HCT116 (cell line): Measurements from ENCODE around the gene MORN1. TPM values are rescaled to one million over a fixed set of nuclear protein-coding genes. Genes with fewer than 3 reads are reported as not detected.

Source experiments
- ATAC-seq: fragments of 200-7000 bp; cut with Tn5 transposase; 2 replicates; pipeline ENCODE4 v1.9.1; 2020; ENCODE audit warnings: mild to moderate bottlenecking, moderate library complexity
- BruUV-seq: library from RNA; stranded (reverse); fragments of 400-500 nt; replicated peaks from 2 replicates; lab custom pipeline; 2021; lab: Mats Ljungman, UMichigan
- CTCF ChIA-PET: fragments of 300-600 bp; sonication (Branson Sonifier 250); formaldehyde crosslinking; loops from one replicate; lab custom pipeline; 2021; ENCODE audit warnings: antibody characterized with exemption; lab: Charles Lee
- POLR2A ChIA-PET: fragments of 300-600, 350-600 bp; sonication (Branson Sonifier 250); formaldehyde crosslinking; loops from one replicate; lab custom pipeline; 2021; ENCODE audit warnings: antibody characterized with exemption; lab: Charles Lee
- RAD21 ChIA-PET, 2 experiments: fragments of 300-600 bp; sonication (Branson Sonifier 250); formaldehyde crosslinking; loops; one replicate each; lab custom pipeline; 2023; ENCODE audit warnings: low total read pairs in 2 of 2; ENCODE audit not compliant: uncharacterized antibody in 2 of 2, unreplicated experiment in 2 of 2, low non-redundant PET in 1 of 2; lab: Charles Lee
- DNase-seq: peaks from one replicate; pipeline ENCODE4 v3.0.0-alpha.2; 2010; ENCODE audit warnings: low read depth, low spot score
- H2AFZ ChIP-seq: fragments of 200-600 bp; shearing (Covaris generic), sonication (generic); 2 replicates; pipeline ENCODE4 v1.6.1; 2017; ENCODE audit warnings: low read depth, mixed run types, mixed read lengths, antibody characterized with exemption, low read length; ENCODE audit not compliant: poor library complexity, severe bottlenecking
- H3K27ac ChIP-seq: 2 replicates; pipeline ENCODE4 v1.5.1; 2012; ENCODE audit warnings: low read depth, low read length
- H3K27me3 ChIP-seq: fragments of 200-600 bp; sonication (generic); 2 replicates; pipeline ENCODE4 v1.6.1; 2016; ENCODE audit warnings: mixed run types, low read length, mixed read lengths; ENCODE audit not compliant: insufficient read depth
- H3K36me3 ChIP-seq, 2 experiments: fragments of 200-500 bp in 1 of 2; fragments of 200-600 bp in 1 of 2; sonication (Bioruptor generic) in 1 of 2; sonication (generic) in 1 of 2; 2 replicates each; pipeline versions ENCODE4 v1.5.1 to v1.6.1; 2014 to 2016; ENCODE audit warnings: low read length in 2 of 2, inconsistent platforms in 1 of 2, mixed read lengths in 1 of 2, mixed run types in 1 of 2; ENCODE audit not compliant: insufficient read depth in 2 of 2, control insufficient read depth in 1 of 2
- H3K4me1 ChIP-seq, 2 experiments: fragments of 200-600 bp in 1 of 2; sonication (generic) in 1 of 2; 2 replicates each; pipeline versions ENCODE4 v1.5.1 to v1.6.1; 2012 to 2017; ENCODE audit warnings: low read length in 2 of 2, inconsistent platforms in 1 of 2, mild to moderate bottlenecking in 1 of 2, mixed read lengths in 1 of 2, mixed run types in 1 of 2, moderate library complexity in 1 of 2; ENCODE audit not compliant: insufficient read depth in 2 of 2, control insufficient read depth in 1 of 2
- H3K4me2 ChIP-seq: fragments of 200-600 bp; sonication (generic); 2 replicates; pipeline ENCODE4 v1.6.1; 2017; ENCODE audit warnings: mixed run types, low read length, mixed read lengths
- H3K4me3 ChIP-seq, 2 experiments: fragments of 200-600 bp in 1 of 2; sonication (generic) in 1 of 2; replicated peaks in 1 of 2; 2 replicates each; pipeline ENCODE4 v1.5.1; 2011 to 2016; ENCODE audit warnings: low read length in 2 of 2, control low read depth in 1 of 2, low read depth in 1 of 2, mild to moderate bottlenecking in 1 of 2, mixed read lengths in 1 of 2, mixed run types in 1 of 2
- H3K79me2 ChIP-seq: fragments of 200-600 bp; sonication (generic); 2 replicates; pipeline ENCODE4 v1.6.1; 2017; ENCODE audit warnings: mild to moderate bottlenecking, mixed run types, low read length, moderate library complexity, mixed read lengths; ENCODE audit not compliant: insufficient read depth
- H3K9ac ChIP-seq: fragments of 200-600 bp; sonication (generic); 2 replicates; pipeline ENCODE4 v1.6.1; 2016; ENCODE audit warnings: low read length, mixed read lengths
- H3K9me2 ChIP-seq: fragments of 200-600 bp; sonication (generic), shearing (Covaris generic); 2 replicates; pipeline ENCODE4 v1.6.1; 2017; ENCODE audit warnings: mixed run types, mild to moderate bottlenecking, moderate library complexity; ENCODE audit not compliant: insufficient read depth
- H3K9me3 ChIP-seq, 2 experiments: fragments of 200-500 bp in 1 of 2; fragments of 200-600 bp in 1 of 2; sonication (Bioruptor generic) in 1 of 2; sonication (generic) in 1 of 2; 2 replicates each; pipeline ENCODE4 v1.6.1; 2014 to 2017; ENCODE audit warnings: low read length in 2 of 2, mixed read lengths in 2 of 2, inconsistent platforms in 1 of 2, low read depth in 1 of 2, mild to moderate bottlenecking in 1 of 2, mixed run types in 1 of 2, moderate library complexity in 1 of 2; ENCODE audit not compliant: control insufficient read depth in 1 of 2, insufficient read depth in 1 of 2
- H4K20me1 ChIP-seq: fragments of 200-600 bp; sonication (generic), shearing (Covaris generic); 2 replicates; pipeline ENCODE4 v1.6.1; 2017; ENCODE audit warnings: mixed run types, mild to moderate bottlenecking, moderate library complexity; ENCODE audit not compliant: insufficient read depth
- CBX3 ChIP-seq: IDR thresholded peaks from 2 replicates; pipeline ENCODE4 v1.6.1; 2012; ENCODE audit warnings: low read depth
- CTCF ChIP-seq, 3 experiments: fragments of 200-600 bp in 1 of 3; sonication (generic) in 1 of 3; IDR thresholded peaks in 2 of 3; conservative IDR thresholded peaks in 1 of 3; 2 replicates each; pipeline ENCODE4 v1.5.1; 2012 to 2017; ENCODE audit warnings: low read depth in 2 of 3, low read length in 2 of 3, antibody characterized with exemption in 1 of 3, borderline replicate concordance in 1 of 3, control low read depth in 1 of 3, mild to moderate bottlenecking in 1 of 3, mixed read lengths in 1 of 3, mixed run types in 1 of 3, moderate library complexity in 1 of 3; ENCODE audit not compliant: insufficient read depth in 1 of 3
- EGR1 ChIP-seq: IDR thresholded peaks from 2 replicates; pipeline ENCODE4 v1.6.1; 2012; ENCODE audit warnings: low read depth
- ELF1 ChIP-seq: IDR thresholded peaks from 2 replicates; pipeline ENCODE4 v1.6.1; 2012; ENCODE audit warnings: low read depth, borderline replicate concordance
- EZH2phosphoT487 ChIP-seq: fragments of 200-600 bp; IDR thresholded peaks from 2 replicates; pipeline ENCODE4 v1.6.1; 2018; ENCODE audit warnings: antibody characterized with exemption, borderline replicate concordance
- JUND ChIP-seq: IDR thresholded peaks from 2 replicates; pipeline ENCODE4 v1.6.1; 2012
- REST ChIP-seq: IDR thresholded peaks from 2 replicates; pipeline ENCODE4 v1.6.1; 2012; ENCODE audit warnings: low read depth
- SRF ChIP-seq: IDR thresholded peaks from 2 replicates; pipeline ENCODE4 v1.6.1; 2012; ENCODE audit warnings: low read depth
- ZBTB33 ChIP-seq: IDR thresholded peaks from 2 replicates; pipeline ENCODE4 v1.6.1; 2011; ENCODE audit warnings: mild to moderate bottlenecking, low read length, moderate library complexity; ENCODE audit not compliant: insufficient replicate concordance; ENCODE audit errors: extremely low read depth
- ZFX ChIP-seq: fragments of 450-650 bp; IDR thresholded peaks from 2 replicates; pipeline ENCODE4 v1.6.1; 2017
- ZNF274 ChIP-seq: fragments of 200-500 bp; sonication (Bioruptor generic); IDR thresholded peaks from 2 replicates; pipeline ENCODE4 v1.6.1; 2014; ENCODE audit warnings: mild to moderate bottlenecking, low read depth, low read length, inconsistent platforms
- intact Hi-C: fragments of 100-400 bp; cut with micrococcal nuclease; formaldehyde crosslinking; loops from 2 replicates; pipeline ENCODE4 v1.10.0; 2022
- total RNA-seq: library from RNA; stranded (reverse); gene quantifications from one replicate; pipeline ENCODE4 v1.2.1, GENCODE V29; 2021; ENCODE audit not compliant: unreplicated experiment

The MORN1 gene
- total RNA-seq, 1 experiment from 2014 or later: 21.4 TPM

GRCh38 chr1:2373551-2374251, 17.7 kb downstream of the MORN1 start (continued):
- no peak for TF ChIP-seq CTCF (IDR thresholded peaks at IDR 0.05 in 2 of 3, conservative IDR thresholded peaks at IDR 0.05 in 1 of 3; ENCODE audit: borderline replicate concordance in 1 of 3, insufficient read depth in 1 of 3, low read depth in 2 of 3, low read length in 2 of 3)

- no peaks in the 10 kb centered on the region for H3K79me2 ChIP-seq
- no peaks in the 10 kb centered on the region for H3K36me3 ChIP-seq
- ChIA-PET POLR2A (no interaction called here), RAD21 (no interaction called here), CTCF (no interaction called here)
- H3K4me2 ChIP-seq: no peak overlapping the region
- H3K4me1 ChIP-seq: peaks cover 0 to 7% of the 10 kb centered on the region in 2 experiments; a peak in 1 of 4 replicates
- no peaks in the 10 kb centered on the region for H4K20me1 ChIP-seq
- BruUV-seq: no TSS peak
- H3K9me3 ChIP-seq: no peaks in the 10 kb centered on the region
- H2AFZ ChIP-seq: no peak overlapping the region
- no peaks in the 10 kb centered on the region for H3K27me3 ChIP-seq
- DNase-seq (no peak), ATAC-seq (no peak; the same call in 1 of the 2 replicates)
- intact Hi-C loops: no loop called here
- no peak overlapping the region for H3K4me3 ChIP-seq
- no peak overlapping the region for H3K9ac ChIP-seq
- no peaks in the 10 kb centered on the region for H3K9me2 ChIP-seq
- H3K27ac ChIP-seq: no peak overlapping the region
- TF ChIP-seq CBX3: no peak
- TF ChIP-seq JUND: no peak
- no peak for TF ChIP-seq ELF1
- TF ChIP-seq EZH2phosphoT487: no peak
- no peak for TF ChIP-seq ZNF274
- TF ChIP-seq CTCF (IDR thresholded peaks at IDR 0.05 in 2 of 3, conservative IDR thresholded peaks at IDR 0.05 in 1 of 3; ENCODE audit: borderline replicate concordance in 1 of 3, insufficient read depth in 1 of 3, low read depth in 2 of 3, low read length in 2 of 3): no peak
- TF ChIP-seq ZFX: no peak
- no peak for TF ChIP-seq ZBTB33
- TF ChIP-seq REST: no peak
- TF ChIP-seq EGR1: no peak
- no peak for TF ChIP-seq SRF
Measured at GRCh38 chr1:2372551-2373490, 18.5 kb downstream of the MORN1 start.
